ENCODE measurements around the gene FSIP2.

The FSIP2 gene

GRCh38 chr2:185738679-185739472, at the start of gene FSIP2:
Gene FSIP2, plus strand, starts transcription at chr2:185738804. Its CDS starts 91 bp downstream, at chr2:185738895.
- no peak for DNase-seq

- DNase-seq, result no peak
These were observed 48.6 kb upstream of the FSIP2 start for GRCh38 chr2:185689906-185690539.

- DNase-seq, result no peak
These were observed 42.8 kb upstream of the FSIP2 start for GRCh38 chr2:185695711-185696235.

- DNase-seq, result no peak
These were observed 37.7 kb upstream of the FSIP2 start for GRCh38 chr2:185700883-185701282.

- DNase-seq, result no peak
These were observed 3.9 kb upstream of the FSIP2 start for GRCh38 chr2:185734658-185735057.

- DNase-seq, result no peak
These were observed 2.4 kb upstream of the FSIP2 start for GRCh38 chr2:185736210-185736609.

- DNase-seq, result no peak
These were observed 7.6 kb downstream of the FSIP2 start for GRCh38 chr2:185745864-185746859.

- no peak for DNase-seq
These were observed 18.8 kb downstream of the FSIP2 start for GRCh38 chr2:185757356-185757755.

GRCh38 chr2:185771396-185771795, 32.8 kb downstream of the FSIP2 start:
- no peak for DNase-seq

- no peak for DNase-seq
These were observed 42.3 kb downstream of the FSIP2 start for GRCh38 chr2:185780890-185781289.

GRCh38 chr2:185782223-185782769, 43.7 kb downstream of the FSIP2 start:
- no peak for DNase-seq

GRCh38 chr2:185785156-185785555, 46.6 kb downstream of the FSIP2 start:
- no peak for DNase-seq

- no peak for DNase-seq
These were observed 47.4 kb downstream of the FSIP2 start for GRCh38 chr2:185785851-185786473.

- no peak for DNase-seq
These were observed 48.9 kb downstream of the FSIP2 start for GRCh38 chr2:185787227-185788145.

- no peak for DNase-seq
These were observed 51.8 kb downstream of the FSIP2 start for GRCh38 chr2:185790361-185790760.

GRCh38 chr2:185793532-185794345, 55.1 kb downstream of the FSIP2 start:
- no peak for DNase-seq

GRCh38 chr2:185796758-185797157, 58.2 kb downstream of the FSIP2 start:
- no peak for DNase-seq

GRCh38 chr2:185802926-185803325, 64.3 kb downstream of the FSIP2 start:
- DNase-seq, result no peak

- DNase-seq, result no peak
These were observed 68.2 kb downstream of the FSIP2 start for GRCh38 chr2:185806783-185807182.

GRCh38 chr2:185807351-185807750, 68.7 kb downstream of the FSIP2 start:
- no peak for DNase-seq
